T-helper 1 cell (primary cell): ENCODE data around the gene PPM1K.

Experiments
- DNase-seq, 5 donors: peaks; one replicate each; pipeline ENCODE4 v3.0.0-alpha.2; 2012 to 2020

The PPM1K gene

DNA sequence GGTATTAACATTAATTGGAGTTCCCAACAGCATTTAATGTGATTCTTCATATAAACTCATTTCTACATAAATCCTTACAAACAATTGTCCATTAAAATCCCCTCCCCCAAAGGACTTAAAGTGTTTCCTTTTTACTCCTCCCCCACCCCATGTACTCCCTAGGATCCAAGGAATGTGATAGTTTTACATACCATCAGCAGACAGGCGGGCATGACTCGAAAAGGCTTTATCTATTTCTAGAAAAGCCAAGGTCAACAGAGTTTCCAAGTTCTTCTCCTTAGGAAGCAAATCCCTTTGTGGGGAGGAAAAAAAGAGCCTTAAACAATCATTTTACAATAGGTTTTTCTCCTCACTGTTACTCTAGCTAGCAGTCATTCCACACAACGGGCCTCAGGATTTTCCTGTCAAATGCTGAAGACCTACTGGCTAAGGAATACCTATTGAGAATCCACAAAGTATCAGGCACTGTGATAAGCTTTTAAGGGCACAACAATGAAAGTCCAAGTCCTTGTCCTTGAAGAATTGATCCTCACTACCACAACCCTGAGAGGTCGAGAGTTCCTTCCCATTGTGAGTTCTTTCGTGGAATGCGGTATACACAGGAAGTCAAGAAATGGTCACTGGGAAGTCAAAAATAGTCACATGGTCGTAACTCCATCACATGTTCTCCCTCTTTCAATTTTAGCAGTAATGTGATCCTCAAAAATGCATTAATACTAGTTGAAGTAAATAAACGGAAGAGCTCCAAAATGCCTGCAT is 7.2 kb downstream of the PPM1K start:
- no peak for DNase-seq

- DNase-seq, result no peak
Observed at GRCh38 chr4:88275949-88276515, 8.3 kb downstream of the PPM1K start.

GRCh38 chr4:88275516-88275915 is 8.8 kb downstream of the PPM1K start:
- no peak for DNase-seq

GRCh38 chr4:88268913-88269312 is 15.4 kb downstream of the PPM1K start:
- no peak for DNase-seq

DNA sequence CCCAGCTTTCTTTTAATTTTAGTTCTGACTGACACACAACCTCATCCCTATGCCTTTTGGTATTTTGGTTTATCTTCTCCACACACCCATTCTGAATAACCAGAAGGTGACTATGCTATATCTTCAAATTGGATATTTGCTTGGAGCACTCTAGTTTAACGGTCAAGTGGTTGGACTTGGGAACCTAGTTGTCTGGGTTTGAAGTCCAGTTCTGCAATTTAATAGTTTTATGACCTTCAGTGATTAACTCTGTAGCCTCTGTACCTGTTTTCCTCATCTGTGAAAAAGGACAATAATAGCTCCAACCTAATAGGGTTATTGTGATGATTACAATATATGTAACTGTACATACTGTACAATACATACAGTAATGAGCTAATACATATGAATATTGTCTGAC is 20.0 kb downstream of the PPM1K start:
- no peak for DNase-seq

- no peak for DNase-seq
Observed at GRCh38 chr4:88257726-88258125, 26.6 kb downstream of the PPM1K start.

DNA sequence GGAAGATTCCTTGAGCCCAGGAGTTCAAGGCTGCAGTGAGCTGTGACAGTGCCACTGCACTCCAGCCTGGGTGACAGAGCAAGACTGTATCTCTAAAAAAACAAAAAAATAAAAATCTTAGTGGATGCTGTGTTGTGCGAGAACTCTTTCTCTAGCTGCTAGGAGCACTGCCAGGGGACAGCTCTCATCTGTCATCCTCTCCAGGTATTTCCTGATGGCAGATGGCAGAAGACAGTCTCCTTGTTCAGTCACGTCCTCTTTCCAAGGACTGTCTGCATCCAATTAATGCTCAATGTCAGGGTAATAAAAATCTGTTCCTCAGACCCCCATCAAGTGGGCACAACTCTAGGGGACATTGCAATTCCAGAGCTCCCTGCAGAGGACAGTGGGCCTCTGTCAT is 29.2 kb downstream of the PPM1K start:
- no peak for DNase-seq

GRCh38 chr4:88251924-88252323 is 32.4 kb downstream of the PPM1K start:
- DNase-seq, result no peak

- DNase-seq, result no peak
Observed at GRCh38 chr4:88247148-88247547, 37.2 kb downstream of the PPM1K start.

- no peak for DNase-seq
Observed at GRCh38 chr4:88246600-88246999, 37.8 kb downstream of the PPM1K start.

GRCh38 chr4:88244816-88245579 is 39.4 kb downstream of the PPM1K start:
- peak in 2 of 5 donors; percentile 17 to 44 for DNase-seq

GRCh38 chr4:88244056-88244455 is 40.3 kb downstream of the PPM1K start:
- DNase-seq, result no peak

DNA sequence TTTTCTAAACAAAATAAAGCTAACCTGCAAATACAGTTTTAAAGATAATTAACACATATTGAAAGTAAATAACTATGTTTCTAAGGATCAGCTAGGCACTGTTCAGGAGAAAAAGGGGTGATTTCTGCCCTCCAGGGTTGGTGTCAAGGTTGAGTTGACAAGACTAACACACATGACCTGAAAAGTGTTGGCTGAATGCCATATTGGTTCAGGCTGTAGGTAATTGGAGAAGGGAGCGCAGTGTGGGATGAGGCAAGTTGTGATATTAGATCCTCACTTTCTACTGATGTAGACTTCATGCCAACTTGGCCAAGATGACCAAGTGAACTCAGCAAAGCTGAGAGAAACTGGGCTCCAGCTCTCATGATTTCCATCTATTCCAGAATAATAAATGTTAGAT is 42.2 kb downstream of the PPM1K start:
- DNase-seq, result no peak

- no peak for DNase-seq
Observed at GRCh38 chr4:88240297-88240714, 44.1 kb downstream of the PPM1K start.

DNA sequence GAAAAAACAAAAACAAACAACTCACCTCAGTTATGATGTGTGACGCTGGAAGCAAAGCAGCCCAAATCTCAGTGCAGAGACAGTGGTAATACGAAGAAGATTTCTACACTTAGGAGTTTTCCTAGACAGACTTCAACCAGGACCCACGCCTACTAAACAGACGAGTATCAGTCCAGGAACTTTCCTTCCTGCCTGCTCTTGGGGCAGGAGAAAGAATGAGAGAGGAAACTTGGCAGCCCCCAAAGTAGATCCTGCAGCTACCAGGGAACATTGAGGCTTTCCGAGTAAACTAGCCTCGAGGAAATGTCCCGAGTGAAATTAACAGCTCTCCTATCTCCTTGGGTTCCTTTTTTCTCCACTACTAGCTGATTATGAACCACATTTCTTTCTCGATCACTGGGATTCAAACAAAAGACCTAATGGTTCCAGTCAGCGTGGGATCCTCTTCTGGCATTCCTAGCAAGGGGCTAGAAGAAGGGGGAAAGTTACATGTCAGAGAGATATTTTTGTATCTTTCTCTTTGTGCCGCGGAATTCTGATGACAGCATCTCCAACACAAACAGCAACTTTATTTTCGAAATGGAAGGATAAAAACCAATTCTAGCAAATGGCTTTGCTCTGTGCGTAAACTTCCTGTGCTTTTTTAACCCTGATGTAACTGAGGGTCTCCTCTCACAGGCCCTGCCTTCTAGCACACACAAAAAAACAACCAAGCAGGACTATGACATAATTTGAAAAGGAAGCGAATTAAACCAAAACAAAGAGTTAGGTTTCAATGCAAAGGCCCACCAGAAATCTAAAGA is 53.2 kb downstream of the PPM1K start:
- DNase-seq, result no peak

DNA sequence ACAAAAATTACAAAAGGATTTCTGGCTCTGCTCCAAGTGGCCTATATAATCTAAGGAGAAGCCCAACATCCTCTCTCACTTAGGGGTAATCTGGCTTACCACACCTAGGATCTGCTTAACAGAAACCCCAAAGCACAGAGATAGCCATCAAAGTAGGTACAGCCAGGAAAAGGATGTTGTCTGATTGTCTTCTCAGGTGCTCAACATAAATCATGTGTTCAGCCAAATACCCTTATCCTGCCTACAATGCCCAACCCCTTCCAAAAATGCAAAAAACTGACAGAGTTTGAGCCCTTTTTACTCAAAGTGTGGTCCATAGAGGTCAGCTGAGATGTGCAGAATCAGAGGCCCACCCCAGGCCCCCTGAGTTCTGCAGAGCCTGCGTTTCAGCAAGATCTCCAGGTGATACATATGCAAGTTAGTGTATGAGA is 53.9 kb downstream of the PPM1K start:
- no peak for DNase-seq

- DNase-seq, result no peak
Observed at GRCh38 chr4:88227734-88228133, 56.6 kb downstream of the PPM1K start.

- no peak for DNase-seq
Observed at GRCh38 chr4:88226143-88226542, 58.2 kb downstream of the PPM1K start.

DNA sequence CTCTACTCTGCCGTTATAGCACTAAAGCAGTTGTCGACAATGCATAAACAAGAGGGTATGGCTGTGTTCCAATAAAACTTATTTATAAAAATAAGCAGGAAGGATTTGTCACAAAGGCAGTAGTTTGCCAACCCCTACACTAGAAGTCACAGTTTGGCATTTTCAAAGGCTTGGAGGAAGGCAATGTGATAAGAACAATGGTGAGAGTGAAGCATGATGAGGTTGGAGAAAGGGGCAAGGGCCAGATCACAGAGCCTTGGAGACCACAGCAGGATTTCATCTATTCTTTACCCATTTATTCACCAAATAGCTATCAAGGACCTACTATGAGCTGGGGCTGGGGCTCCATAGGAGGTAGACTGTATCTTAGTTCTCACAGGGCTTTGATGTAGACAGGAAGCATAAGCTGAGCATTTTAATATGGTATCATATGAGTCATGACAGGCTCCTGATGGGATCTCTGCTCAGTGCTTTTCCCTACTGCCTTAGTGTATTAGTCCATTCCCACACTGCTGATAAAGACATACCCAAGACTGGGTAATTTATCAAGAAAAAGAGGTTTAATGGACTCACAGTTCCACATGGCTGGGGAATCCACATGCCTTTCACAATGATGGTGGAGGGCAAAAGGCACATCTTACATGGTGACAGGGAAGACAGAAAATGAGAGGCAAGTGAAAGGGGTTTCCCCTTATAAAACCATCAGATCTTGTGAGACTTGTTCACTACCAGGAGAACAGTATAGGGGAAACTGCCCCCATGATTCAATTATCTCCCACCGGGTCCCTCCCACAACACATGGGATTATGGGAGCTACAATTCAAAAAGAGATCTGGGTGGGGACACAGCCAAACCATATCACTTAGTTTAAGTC is 58.9 kb downstream of the PPM1K start:
- no peak for DNase-seq

GRCh38 chr4:88223516-88223915 is 60.8 kb downstream of the PPM1K start:
- no peak for DNase-seq

DNA sequence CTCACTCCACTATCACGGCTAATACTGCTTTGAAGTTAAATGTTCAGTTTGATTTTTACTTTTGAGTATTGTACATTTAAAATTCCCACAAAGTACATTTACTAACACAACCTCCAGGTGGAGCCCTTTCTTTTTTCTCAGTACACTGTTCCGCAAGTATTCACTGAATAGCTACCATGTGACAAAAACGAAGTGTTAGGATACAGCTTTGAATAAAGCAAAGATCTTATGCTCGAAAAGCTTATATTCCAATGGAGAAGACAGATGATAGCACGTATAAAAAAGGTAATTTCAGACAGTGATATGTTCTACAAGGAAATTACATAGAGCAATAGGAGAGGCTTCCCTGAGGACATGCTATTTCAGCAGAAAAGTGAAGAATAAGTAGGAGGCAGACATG is 65.3 kb downstream of the PPM1K start:
- peak in 3 of 5 donors; percentile 16 to 41 (median 19) for DNase-seq

DNA sequence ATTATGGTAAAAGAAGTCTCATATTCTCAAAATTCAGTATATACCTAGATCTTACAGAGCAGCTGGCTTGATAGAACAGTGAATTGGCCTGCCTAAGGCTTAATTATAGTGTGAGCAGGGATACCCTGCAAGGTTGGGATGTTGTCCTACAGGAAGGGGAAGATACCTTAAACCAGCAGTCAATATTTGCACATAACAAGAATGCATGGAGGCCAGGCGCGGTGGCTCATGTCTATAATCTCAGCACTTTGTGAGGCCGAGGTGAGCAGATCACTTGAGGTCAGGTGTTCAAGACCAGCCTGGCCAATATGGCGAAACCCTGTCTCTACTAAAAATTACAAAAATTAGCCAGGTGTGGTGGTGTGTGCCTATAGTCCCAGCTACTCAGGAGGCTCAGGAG is 67.2 kb downstream of the PPM1K start:
- no peak for DNase-seq
